ENCODE measurements around the gene FSTL3.

Gene FSTL3

DNA sequence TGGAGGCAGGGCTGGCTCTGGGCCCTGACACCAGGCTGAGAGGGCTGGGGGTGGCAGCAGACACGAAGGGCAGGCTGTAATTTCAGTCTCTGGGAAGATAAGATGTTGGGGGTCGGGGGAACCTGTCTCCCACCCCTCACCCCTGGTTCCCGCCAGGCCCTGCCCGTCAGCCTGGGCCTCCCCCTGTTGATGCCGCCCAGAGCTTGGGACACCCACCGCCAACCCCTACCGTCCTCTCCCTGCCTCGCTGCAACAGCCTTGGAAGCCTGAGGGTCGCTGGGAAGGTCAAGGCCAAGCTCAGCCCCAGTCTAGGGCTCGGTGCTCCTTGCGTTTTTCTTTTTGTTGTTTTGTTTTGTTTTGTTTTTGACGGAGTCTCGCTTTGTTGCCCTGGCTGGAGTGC, 47.1 kb downstream of the FSTL3 start:
- TF ChIP-seq GATA2 (IDR thresholded peaks at IDR 0.05; ENCODE audit: low read depth, low read length) (no peak), GATA3 (IDR thresholded peaks at IDR 0.05; ENCODE audit: low read depth, low read length) (no peak)

DNA sequence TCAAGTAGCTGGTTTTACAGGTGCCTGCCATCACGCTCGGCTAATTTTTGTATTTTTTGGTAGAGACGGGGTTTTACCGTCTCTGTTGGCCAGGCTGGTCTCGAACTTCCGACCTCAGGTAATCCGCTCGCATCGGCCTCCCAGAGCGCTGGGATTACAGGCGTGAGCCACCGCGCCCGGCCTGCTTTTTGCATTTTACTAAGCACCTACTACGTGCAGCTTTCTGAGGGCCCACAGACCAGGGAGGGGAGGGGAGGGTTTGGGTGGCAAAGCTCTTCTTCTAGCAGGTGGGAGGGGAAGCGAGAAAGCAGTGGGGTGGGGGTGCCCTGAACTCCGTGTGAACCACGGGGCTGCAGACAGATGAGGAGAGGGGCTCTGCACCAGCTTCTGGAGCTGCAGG, 47.5 kb downstream of the FSTL3 start:
- TF ChIP-seq GATA3 (IDR thresholded peaks at IDR 0.05; ENCODE audit: low read depth, low read length): no peak

DNA sequence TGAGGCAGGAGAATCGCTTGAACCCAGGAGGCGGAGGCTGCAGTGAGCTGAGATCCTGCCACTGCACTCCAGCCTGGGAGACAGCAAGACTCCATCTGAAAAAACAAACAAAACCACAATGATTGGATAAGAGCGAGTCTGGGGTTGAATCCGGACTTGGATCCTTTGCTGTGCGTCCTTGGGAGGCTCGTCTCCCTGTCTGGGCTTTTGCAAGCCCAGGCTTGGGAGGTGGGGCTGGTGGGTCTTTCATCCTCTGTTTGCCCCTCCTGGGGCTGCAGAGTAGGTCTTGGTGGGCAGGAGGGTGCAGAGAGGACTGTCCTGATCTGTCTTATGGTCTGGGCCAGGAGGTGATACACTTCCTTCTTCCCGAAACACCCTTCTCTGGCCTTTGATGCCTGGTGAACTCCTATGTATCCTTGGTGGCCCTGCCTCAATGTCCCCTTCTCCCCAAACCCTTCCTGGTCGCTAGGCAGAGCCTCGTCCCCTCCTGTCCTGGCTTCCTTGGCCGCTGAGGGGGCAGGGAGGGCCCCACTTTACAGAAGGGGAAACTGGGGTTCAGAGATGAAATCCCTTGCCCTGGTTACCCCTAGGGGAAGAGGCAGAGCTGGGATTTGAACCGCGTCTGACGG, 49.4 kb downstream of the FSTL3 start:
- TF ChIP-seq GATA2 (IDR thresholded peaks at IDR 0.05; ENCODE audit: low read depth, low read length) (no peak), GATA3 (IDR thresholded peaks at IDR 0.05; ENCODE audit: low read depth, low read length) (no peak)

DNA sequence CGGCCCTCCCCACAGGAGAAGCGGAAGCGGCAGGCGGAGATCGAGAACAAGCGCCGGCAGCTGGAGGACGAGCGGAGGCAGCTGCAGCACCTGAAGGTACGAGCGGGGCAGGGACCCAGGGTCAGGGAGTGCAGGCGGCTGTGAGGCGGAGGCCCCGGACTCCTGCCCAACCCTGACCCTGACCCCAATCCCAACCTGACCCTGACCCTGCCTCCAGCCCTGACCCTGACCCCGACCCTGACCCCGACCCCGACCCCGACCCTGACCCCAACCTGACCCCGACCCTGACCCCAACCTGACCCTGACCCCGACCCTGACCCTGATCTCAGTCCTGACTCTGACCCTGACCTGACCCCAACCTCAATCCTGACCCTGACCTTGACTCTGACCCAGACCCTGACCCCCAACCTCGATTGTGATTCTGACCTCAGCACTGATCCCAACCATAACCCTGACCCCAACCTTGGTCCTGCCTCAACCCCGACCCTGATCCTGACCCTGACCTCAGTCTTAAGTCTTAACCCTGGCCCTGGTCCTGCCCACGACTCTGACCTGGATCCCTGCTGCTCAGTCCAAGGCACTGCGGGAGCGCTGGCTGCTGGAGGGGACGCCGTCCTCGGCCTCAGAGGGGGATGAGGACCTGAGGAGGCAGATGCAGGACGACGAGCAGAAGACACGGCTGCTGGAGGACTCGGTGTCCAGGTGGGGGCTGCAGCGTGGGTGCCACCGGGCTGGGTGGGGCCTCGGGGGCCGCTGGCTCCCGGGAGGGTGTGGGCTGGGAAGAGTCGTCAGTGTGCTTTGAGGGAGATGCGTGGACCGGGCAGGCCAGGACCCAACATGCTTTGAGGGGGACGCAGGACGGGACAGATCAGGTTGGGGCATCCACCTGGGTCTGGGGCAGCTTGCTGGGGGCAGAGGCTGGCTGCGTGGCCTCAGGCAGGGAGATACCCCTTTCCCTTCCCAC, 51.1 kb downstream of the FSTL3 start:
- TF ChIP-seq GATA3 (IDR thresholded peaks at IDR 0.05; ENCODE audit: low read depth, low read length) (no peak), GATA2 (IDR thresholded peaks at IDR 0.05; ENCODE audit: low read depth, low read length) (no peak)

DNA sequence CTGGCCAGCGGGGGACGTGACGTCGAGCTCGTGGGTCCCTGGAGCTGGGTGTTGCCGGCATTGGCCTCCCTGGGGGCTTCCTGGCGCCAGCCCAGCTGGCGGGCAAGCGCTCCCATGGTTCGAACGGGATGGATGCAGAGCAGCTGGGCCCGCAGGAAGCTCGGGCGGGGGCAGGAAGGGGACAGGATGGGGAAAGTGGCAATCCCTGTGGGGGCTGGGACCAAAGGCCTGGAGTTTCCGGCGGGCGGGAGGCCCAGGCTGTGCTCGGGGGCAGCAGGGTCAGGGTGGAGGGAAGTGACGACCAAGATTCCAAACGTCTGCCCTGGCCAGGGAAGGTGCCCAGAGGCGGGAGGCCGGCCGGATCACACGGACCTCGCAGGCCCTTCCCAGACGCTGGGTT, 51.8 kb downstream of the FSTL3 start:
- TF ChIP-seq GATA3 (IDR thresholded peaks at IDR 0.05; ENCODE audit: low read depth, low read length) (no peak), GATA2 (IDR thresholded peaks at IDR 0.05; ENCODE audit: low read depth, low read length) (no peak)

DNA sequence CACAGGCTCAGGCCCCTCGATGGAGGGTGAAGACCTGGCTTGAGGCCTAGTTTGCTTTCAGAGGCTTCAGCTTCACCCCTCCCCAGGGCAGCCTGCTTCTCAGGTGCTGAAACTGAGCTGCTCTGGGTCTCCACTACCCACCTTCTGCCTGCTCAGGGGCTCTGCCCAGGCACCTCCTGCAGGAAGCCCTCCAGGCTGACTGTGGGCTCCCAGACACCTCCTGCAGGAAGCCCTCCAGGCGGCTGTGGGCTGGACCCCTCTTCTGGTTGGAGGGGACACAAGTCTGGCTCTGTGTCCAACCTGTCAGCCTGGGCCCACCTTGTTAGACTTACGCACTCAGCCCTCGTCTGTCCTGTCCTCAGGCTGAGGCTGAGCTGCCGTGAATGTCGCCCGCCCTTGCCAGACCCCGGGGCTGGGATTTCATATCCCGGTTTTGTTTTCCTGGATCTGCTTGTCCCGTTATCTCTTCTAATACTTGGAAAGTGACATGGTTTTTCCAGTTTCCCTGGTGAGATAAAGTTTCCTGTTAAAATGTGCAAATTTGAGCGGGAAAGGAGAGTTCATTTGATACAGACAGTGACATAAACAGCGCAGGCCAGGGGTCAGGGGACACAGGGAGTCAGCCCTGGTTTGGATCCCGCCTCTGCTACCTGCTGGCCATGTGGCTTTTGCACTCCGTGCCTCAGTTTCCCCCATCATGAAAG, 53.9 kb downstream of the FSTL3 start:
- TF ChIP-seq GATA3 (IDR thresholded peaks at IDR 0.05; ENCODE audit: low read depth, low read length): no peak
- TF ChIP-seq GATA2 (IDR thresholded peaks at IDR 0.05; ENCODE audit: low read depth, low read length): no peak

DNA sequence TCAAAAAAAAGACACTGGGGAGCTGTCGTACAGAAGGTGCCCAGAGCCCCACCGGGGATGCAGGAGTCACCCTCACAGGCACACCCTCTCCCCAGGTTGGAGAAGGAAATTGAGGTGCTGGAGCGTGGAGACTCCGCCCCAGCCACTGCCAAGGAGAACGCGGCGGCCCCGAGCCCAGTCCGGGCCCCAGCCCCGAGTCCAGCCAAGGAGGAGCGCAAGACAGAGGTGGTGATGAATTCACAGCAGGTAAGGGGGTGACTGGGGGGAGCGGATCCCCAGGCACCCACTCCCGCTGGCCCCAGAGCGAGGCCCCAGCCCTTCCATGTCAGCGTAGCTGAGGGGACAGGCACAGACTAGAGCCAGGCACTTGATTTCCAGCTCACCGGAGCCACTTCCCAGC, 54.8 kb downstream of the FSTL3 start:
- TF ChIP-seq GATA2 (IDR thresholded peaks at IDR 0.05; ENCODE audit: low read depth, low read length) (no peak), GATA3 (IDR thresholded peaks at IDR 0.05; ENCODE audit: low read depth, low read length) (no peak)

DNA sequence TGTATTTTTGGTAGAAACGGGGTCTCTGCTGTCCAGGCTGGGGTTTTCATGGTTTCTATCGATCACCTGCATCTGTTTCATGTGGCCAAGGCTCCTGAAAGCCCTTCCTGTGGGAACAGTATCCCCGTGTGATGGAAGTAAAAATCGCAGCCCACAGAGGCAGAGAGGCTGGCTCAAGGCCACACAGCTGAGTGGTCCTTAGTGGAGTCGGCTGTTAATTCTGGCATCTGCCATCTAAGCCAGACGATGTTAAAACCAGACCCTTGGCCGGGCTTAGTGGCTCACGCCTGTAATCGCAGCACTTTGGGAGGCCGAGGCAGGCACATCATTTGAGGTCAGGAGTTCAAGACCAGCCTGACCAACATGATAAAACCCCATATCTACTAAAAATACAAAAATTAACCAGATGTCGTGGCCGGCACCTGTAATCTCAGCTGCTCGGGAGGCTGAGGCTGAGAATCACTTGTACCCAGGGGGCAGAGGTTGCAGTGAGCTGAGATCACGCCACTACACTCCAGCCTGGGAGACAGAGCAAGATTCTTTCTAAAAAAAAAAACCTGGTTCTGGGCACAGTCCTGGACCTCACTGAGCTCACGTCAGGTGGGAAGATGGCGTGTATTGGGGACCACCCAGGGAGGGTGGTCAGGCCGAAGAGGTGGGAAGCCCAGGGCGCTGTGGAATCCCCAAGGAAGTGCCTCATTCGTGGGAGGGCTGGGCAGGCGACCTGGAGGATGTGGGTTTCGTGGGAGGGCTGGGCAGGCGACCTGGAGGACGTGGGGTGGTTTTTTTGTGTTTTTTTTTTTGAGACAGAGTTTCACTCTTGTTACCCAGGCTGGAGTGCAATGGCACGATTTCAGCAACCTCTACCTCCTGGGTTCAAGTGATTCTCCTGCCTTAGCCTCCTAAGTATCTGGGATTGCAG, 56.2 kb downstream of the FSTL3 start:
- TF ChIP-seq GATA2 (IDR thresholded peaks at IDR 0.05; ENCODE audit: low read depth, low read length): no peak
- TF ChIP-seq GATA3 (IDR thresholded peaks at IDR 0.05; ENCODE audit: low read depth, low read length): no peak

All from SH-SY5Y (cell line).